Muscle layer of duodenum (tissue), 2 donors: ENCODE measurements around the gene PTBP1.
"Not testable (repeated sequence)": the region's sequence is repeated elsewhere in the genome, so short reads cannot be mapped to it uniquely, and the experiment has no call there.

Source experiments
- H3K27ac ChIP-seq: one replicate; pipeline ENCODE4 v1.7.0; 2013; ENCODE audit warnings: mild to moderate bottlenecking, low read length
- H3K27me3 ChIP-seq: one replicate; pipeline ENCODE4 v1.7.0; 2013; ENCODE audit warnings: low read depth, mild to moderate bottlenecking, control low read depth, low read length
- H3K36me3 ChIP-seq, 2 donors: one replicate each; pipeline ENCODE4 v1.7.0; 2013; ENCODE audit warnings: low read length in 2 of 2, control low read depth in 1 of 2, mild to moderate bottlenecking in 1 of 2; ENCODE audit not compliant: insufficient read depth in 2 of 2, control insufficient read depth in 1 of 2
- H3K4me1 ChIP-seq, 2 donors: one replicate each; pipeline ENCODE4 v1.7.0; 2013; ENCODE audit warnings: low read length in 2 of 2, mild to moderate bottlenecking in 2 of 2, control low read depth in 1 of 2, moderate library complexity in 1 of 2; ENCODE audit not compliant: insufficient read depth in 2 of 2, control insufficient read depth in 1 of 2
- H3K4me3 ChIP-seq, 2 donors: one replicate each; pipeline ENCODE4 v1.7.0; 2013; ENCODE audit warnings: low read length in 2 of 2, low read depth in 1 of 2, mild to moderate bottlenecking in 1 of 2
- H3K9me3 ChIP-seq, 2 donors: one replicate each; pipeline ENCODE4 v1.7.0; 2013; ENCODE audit warnings: low read length in 2 of 2, control low read depth in 1 of 2, mild to moderate bottlenecking in 1 of 2; ENCODE audit not compliant: control insufficient read depth in 1 of 2
- donor health status: healthy.

The PTBP1 gene

DNA sequence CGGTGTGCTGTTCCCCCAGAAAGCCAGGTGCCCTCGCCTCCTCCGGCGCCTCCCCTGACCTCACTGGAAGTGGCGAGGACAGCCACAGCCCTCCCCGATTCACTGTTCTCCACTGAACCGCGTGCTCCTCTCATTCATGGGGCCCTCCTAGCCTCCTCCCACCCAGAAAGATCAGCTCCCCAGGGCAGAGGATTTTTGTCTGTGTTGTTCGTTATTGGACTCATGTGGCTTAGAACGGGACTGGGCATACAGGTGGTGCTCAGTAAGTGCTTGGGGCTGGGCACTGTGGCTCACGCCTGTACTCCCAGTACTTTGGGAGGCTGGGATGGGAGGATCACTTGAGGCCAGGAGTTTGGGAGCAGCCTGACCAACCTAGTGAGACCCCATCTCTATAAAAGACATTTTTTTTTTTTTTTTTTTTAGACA is 47.3 kb downstream of the PTBP1 start:
- H3K27me3 ChIP-seq: no peaks in the 10 kb centered on the region
- H3K36me3 ChIP-seq: no peaks in the 10 kb centered on the region
- H3K27ac ChIP-seq: no peak overlapping the region
- no peak overlapping the region for H3K4me3 ChIP-seq
- peaks cover 0 to 14% of the 10 kb centered on the region in 2 donors for H3K4me1 ChIP-seq
- H3K9me3 ChIP-seq: no peaks in the 10 kb centered on the region

DNA sequence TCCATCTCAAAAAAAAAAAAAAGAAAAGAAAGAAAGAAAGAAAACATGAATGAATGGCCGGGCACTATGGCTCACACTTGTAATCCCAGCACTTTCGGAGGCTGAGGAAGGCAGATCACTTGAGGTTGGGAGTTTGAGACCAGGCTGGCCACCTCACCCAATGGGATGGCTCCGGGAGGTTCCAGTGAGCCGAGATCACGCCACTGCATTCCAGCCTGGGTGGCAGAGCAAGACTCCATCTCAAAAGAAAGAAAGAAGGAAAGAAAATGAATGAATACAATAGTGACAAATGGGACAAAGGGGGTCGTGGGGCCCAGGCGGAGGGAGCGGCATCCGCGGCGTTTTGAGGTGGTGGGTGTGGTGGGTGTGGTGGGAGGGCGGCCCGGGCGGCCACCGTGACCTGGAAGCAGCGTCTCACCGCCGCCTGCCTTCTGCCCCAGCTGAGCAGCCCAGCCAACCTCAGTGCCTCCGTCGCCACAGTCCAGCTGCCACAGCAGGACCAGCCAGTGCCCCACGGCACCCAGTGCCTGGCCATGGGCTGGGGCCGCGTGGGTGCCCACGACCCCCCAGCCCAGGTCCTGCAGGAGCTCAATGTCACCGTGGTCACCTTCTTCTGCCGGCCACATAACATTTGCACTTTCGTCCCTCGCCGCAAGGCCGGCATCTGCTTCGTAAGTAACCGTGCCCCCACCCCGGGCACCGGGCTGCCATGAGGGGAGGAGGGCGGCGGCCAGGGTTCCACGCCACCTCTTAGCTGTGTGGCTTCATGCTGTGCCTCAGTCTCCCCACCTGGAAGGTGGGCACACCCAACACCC is 48.7 kb downstream of the PTBP1 start:
- no peaks in the 10 kb centered on the region for H3K36me3 ChIP-seq
- H3K4me3 ChIP-seq: no peak overlapping the region
- H3K4me1 ChIP-seq: peaks cover 0 to 19% of the 10 kb centered on the region in 2 donors
- no peaks in the 10 kb centered on the region for H3K9me3 ChIP-seq
- no peaks in the 10 kb centered on the region for H3K27me3 ChIP-seq
- H3K27ac ChIP-seq: no peak overlapping the region

DNA sequence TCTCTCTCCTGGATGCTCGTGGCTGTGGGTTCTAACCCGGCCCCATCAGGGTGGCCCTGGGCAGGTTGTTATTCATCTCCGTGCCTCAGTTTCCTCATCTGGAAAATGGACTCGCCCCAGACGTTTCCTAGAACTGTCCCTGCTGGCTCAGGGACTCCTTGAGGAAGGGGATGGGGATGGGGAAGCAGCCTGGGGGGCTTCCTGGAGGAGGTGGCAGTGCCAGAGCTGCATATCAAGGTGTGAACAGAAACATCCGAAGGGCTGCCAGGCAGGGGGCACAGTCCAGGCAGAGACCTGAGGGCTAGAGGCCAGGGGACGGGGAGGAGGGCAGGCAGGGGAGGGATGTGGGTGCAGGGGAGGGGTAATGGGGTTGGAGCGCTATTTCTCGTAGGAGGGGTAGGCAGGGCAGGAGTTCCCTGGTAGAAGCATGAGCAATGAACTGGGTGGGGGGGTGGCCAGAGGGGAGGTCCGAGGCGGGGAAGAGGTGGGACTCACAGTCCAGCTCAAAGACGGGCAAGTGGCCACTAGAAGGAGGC is 51.2 kb downstream of the PTBP1 start:
- H3K27me3 ChIP-seq: no peaks in the 10 kb centered on the region
- no peak overlapping the region for H3K4me3 ChIP-seq
- no peaks in the 10 kb centered on the region for H3K9me3 ChIP-seq
- H3K4me1 ChIP-seq: peaks cover 0 to 22% of the 10 kb centered on the region in 2 donors
- no peak overlapping the region for H3K27ac ChIP-seq
- H3K36me3 ChIP-seq: no peaks in the 10 kb centered on the region

DNA sequence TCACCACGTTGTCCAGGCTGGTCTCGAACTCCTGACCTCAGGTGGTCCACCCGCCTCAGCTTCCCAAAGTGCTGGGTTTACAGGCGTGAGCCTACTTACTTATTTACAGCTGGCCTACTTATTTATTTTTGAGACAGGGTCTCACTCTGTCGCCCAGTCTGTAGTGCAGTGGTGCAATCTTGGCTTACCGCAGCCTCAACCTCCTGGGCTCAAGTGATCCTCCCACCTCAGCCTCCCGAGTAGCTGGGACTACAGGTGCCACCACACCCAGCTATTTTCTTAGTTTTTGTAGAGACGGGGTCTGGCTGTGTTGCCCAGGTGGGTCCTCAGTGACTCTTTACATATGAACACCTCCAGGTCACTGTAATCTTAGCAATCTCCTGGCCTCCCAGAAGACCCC is 51.9 kb downstream of the PTBP1 start:
- H3K27ac ChIP-seq, H3K9me3 ChIP-seq, H3K36me3 ChIP-seq, H3K27me3 ChIP-seq, H3K4me3 ChIP-seq: not testable (repeated sequence)
- peaks cover 0 to 17% of the 10 kb centered on the region in 2 donors for H3K4me1 ChIP-seq

DNA sequence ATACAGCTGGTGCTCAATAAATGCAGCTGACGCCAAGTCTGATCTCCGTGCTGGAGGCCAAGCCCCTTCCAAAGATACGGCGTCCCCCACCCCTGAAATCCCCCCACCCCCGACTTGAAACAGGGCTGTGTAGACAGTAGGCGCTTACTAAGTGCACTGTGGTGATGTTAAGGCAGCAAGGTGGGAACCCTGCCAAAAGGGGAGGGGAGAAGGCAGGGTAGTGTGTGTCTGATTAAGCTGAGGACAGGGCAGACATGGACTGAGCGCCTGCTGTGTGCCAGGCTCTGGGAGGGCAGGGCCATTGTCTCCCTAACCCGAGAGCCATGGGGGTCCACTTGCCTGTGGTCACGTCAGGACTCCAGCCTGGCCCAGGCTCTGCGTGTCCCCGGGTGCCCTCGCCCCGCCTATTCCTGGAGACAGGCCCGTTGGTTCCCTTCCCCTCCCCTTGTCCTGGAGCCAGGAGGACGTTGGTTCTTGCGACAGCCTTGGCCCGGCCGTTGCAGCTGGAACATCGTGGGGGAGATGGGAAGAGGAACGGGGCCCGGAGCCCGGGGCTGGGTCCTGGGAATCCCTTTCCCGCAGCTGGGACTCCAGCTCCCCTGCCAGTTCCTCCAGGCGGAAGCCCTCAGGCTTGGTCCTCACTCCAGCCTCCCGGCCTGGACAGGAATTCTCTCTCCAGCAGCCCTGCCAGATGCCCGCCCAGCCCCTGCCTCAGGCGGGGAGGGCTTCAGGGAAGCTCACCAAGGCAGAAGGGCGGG is 53.1 kb downstream of the PTBP1 start:
- H3K27me3 ChIP-seq: no peaks in the 10 kb centered on the region
- no peaks in the 10 kb centered on the region for H3K9me3 ChIP-seq
- H3K4me3 ChIP-seq: peak overlapping the region in 1 of 2 donors; percentile 25
- peaks cover 0 to 17% of the 10 kb centered on the region in 2 donors for H3K4me1 ChIP-seq
- no peak overlapping the region for H3K27ac ChIP-seq
- H3K36me3 ChIP-seq: no peaks in the 10 kb centered on the region

DNA sequence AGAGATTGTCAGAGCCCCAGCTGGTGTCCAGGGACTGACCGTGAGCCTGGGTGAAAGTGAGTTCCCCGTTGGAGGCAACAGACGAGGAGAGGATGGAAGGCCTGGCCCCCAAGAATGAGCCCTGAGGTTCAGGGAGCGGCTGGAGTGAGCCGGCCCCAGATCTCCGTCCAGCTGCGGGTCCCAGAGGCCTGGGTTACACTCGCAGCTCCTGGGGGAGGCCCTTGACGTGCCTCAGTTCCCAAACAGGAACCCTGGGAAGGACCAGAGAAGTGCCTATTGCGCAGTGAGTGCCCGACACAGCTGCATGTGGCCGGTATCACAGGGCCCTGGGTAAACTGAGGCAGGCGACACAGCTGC is 53.7 kb downstream of the PTBP1 start:
- Histone ChIP-seq H3K9me3 (no peaks in the 10 kb centered on the region), H3K4me1 (peaks cover 0 to 17% of the 10 kb centered on the region in 2 donors), H3K4me3 (peak overlapping the region in 1 of 2 donors; percentile 25), H3K27ac (no peak overlapping the region), H3K27me3 (no peaks in the 10 kb centered on the region), H3K36me3 (no peaks in the 10 kb centered on the region)

DNA sequence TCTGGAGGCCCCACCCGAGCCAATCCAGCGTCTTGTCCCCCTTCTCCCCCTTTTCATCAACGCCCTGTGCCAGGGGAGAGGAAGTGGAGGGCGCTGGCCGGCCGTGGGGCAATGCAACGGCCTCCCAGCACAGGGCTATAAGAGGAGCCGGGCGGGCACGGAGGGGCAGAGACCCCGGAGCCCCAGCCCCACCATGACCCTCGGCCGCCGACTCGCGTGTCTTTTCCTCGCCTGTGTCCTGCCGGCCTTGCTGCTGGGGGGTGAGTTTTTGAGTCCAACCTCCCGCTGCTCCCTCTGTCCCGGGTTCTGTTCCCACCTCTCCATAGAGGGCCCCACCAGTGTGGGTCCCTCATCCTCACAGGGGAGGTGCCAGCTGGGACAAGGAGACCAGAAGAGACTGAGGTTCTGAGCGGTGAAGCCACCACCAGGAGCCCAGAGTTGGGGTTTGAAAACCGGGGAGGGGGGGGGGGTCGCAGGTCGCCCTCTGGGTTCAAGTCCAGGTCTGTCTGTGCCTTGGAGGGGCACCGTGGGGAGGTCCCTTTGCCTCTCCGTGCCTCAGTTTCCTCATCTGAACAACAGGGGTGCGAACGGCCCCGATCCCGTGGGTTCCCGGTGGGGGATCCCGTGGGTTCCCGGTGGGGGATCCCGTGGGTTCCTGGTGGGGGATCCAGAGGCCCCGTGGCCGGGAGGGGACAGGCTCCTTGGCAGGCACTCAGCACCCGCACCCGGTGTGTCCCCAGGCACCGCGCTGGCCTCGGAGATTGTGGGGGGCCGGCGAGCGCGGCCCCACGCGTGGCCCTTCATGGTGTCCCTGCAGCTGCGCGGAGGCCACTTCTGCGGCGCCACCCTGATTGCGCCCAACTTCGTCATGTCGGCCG is 55.1 kb downstream of the PTBP1 start, which contains the start of gene ELANE:
Gene ELANE (plus strand): TSS at position 168 of the 878 bp plus-strand sequence. CDS start 26 bp downstream, at position 194.
- Histone ChIP-seq H3K27me3 (no peaks in the 10 kb centered on the region), H3K9me3 (no peaks in the 10 kb centered on the region), H3K4me1 (peaks cover 0 to 17% of the 10 kb centered on the region in 2 donors), H3K36me3 (no peaks in the 10 kb centered on the region), H3K27ac (no peak within 1 kb of the TSS), H3K4me3 (peak within 1 kb of the TSS in 1 of 2 donors; percentile 25)

DNA sequence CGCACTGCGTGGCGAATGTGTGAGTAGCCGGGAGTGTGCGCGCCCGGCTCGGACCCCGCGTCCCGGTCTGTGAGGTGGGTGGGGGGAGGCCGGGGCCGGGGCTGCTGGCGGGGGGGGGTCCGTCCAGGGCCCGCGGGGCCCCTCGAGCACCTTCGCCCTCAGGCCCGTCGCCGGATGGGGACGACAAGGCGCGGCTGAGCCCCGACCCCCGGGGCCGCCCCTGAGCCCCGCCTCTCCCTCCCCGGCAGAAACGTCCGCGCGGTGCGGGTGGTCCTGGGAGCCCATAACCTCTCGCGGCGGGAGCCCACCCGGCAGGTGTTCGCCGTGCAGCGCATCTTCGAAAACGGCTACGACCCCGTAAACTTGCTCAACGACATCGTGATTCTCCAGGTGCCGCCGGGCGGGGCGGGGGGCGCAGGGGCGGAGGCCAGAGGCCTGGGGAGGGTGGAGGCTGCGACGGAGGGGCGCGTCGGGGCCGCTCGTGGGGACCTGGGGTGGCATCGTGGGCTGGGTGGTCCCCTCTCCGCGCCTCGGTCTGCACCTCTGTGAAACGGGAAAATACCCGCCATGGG is 55.8 kb downstream of the PTBP1 start:
- no peak overlapping the region for H3K27ac ChIP-seq
- H3K4me3 ChIP-seq: no peak overlapping the region
- H3K27me3 ChIP-seq: no peaks in the 10 kb centered on the region

DNA sequence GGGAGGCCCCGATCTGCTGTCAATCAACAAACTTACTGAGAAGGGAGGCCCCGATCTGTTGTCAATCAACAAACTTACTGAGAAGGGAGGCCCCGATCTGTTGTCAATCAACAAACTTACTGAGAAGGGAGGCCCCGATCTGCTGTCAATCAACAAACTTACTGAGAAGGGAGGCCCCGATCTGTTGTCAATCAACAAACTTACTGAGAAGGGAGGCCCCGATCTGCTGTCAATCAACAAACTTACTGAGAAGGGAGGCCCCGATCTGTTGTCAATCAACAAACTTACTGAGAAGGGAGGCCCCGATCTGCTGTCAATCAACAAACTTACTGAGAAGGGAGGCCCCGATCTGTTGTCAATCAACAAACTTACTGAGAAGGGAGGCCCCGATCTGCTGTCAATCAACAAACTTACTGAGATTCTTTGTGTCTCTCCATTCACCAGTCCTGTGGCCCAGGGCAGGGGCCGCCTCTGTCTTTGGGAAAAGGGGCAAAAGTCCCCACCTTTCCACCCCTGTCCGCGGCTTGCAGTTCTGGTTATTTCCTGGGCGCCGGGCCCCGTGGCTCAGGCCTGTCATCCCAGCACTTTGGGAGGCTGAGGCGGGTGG is 56.5 kb downstream of the PTBP1 start:
- not testable (repeated sequence) for H3K27ac ChIP-seq, H3K4me3 ChIP-seq, H3K27me3 ChIP-seq, H3K36me3 ChIP-seq, H3K9me3 ChIP-seq
- peaks cover 0 to 12% of the 10 kb centered on the region in 2 donors for H3K4me1 ChIP-seq

More for the DNA sequence above, 55.8 kb downstream of the PTBP1 start:
- peaks cover 0 to 12% of the 10 kb centered on the region in 2 donors for H3K4me1 ChIP-seq
- H3K36me3 ChIP-seq: no peaks in the 10 kb centered on the region
- H3K9me3 ChIP-seq: no peaks in the 10 kb centered on the region

DNA sequence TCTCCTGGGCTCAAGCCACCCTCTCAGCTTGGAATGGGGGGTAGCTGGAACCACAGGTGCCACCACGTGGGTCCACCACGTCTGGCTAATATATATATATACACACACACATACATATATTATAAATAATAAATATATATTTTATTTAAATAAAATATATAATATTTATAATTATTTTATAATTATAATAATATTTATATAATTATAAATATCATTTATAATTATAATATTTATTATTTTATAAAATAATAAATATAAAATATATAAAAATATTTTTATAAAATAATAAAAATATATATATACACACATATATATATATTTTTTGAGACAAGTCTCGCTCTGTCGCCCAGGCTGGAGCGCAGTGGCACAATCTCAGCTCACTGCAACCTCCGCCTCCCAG is 57.3 kb downstream of the PTBP1 start:
- no peak overlapping the region for H3K4me3 ChIP-seq
- no peaks in the 10 kb centered on the region for H3K36me3 ChIP-seq
- H3K27me3 ChIP-seq: no peaks in the 10 kb centered on the region
- no peak overlapping the region for H3K27ac ChIP-seq
- H3K9me3 ChIP-seq: no peaks in the 10 kb centered on the region
- H3K4me1 ChIP-seq: peaks cover 0 to 14% of the 10 kb centered on the region in 2 donors
